Pancreas (tissue), 10 donors: ENCODE measurements around the gene MYL2. TPM values are rescaled to one million over a fixed set of nuclear protein-coding genes. Genes with fewer than 3 reads are reported as not detected.

Experiments
- ATAC-seq, 4 donors: fragments of 200-7000 bp; cut with Tn5 transposase; one replicate each; pipeline versions ENCODE4 v1.8.0 to v1.9.1; 2020; ENCODE audit warnings: mild to moderate bottlenecking in 4 of 4, moderate library complexity in 4 of 4
- DNase-seq, 6 donors: peaks; one replicate each; pipeline ENCODE4 v3.0.0-alpha.2; 2020
- FAIRE-seq: peaks from 2 replicates; lab custom pipeline; 2012; peaks lifted over from hg19 to GRCh38; lab: Jason Lieb, UNC
- H3K27ac ChIP-seq, 4 donors: fragments of 200-600 bp; sonication (generic); 1 replicate in 3 of 4; 2 replicates in 1 of 4; pipeline versions ENCODE4 v1.5.0 to v1.8.0; 2020
- H3K27me3 ChIP-seq, 4 donors: fragments of 200-600 bp; one replicate each; pipeline ENCODE4 v1.8.0; 2021
- H3K36me3 ChIP-seq, 3 donors: fragments of 200-600 bp; sonication (generic) in 1 of 3; one replicate each; pipeline versions ENCODE4 v1.5.0 to v1.8.0; 2020 to 2021
- H3K4me1 ChIP-seq, 3 donors: fragments of 200-600 bp; one replicate each; pipeline ENCODE4 v1.8.0; 2021
- H3K4me3 ChIP-seq, 4 donors: fragments of 200-600 bp; sonication (generic) in 2 of 4; one replicate each; pipeline versions ENCODE4 v1.5.0 to v1.8.0; 2020 to 2021
- H3K9me3 ChIP-seq, 4 donors: fragments of 200-600 bp; one replicate each; pipeline ENCODE4 v1.8.0; 2021
- CTCF ChIP-seq, 4 donors: fragments of 200-600 bp; sonication (generic) in 3 of 4; IDR thresholded peaks; one replicate each; pipeline versions ENCODE4 v1.5.0 to v1.8.0; 2021; ENCODE audit warnings: antibody characterized with exemption in 4 of 4
- WGBS, 2 donors: extraction: QIAGEN DNeasy Blood & Tissue Kit; methylation state at CpG; one replicate each; pipeline ENCODE4 v1.1.7; 2013; 5-methylcytosine and 5-hydroxymethylcytosine counted together
- intact Hi-C, 3 donors: fragments of 100-400 bp; cut with DNase I; formaldehyde crosslinking; loops; one replicate each; pipeline versions ENCODE4 v1.11.1 to v1.14.2; 2022
- polyA plus RNA-seq, 2 donors: library from polyadenylated mRNA; stranded (reverse); fragments of 200-250 nt; gene quantifications; one replicate each; pipeline ENCODE4 v1.2.3, GENCODE V29; 2013
- total RNA-seq, 6 donors: library from RNA; stranded (reverse); fragmentation: NEBNext Ultra II Directional in 4 of 6; extraction: Animal tissue kit (Norgen Biotek cat#: 25700) in 4 of 6; gene quantifications; one replicate each; pipeline versions ENCODE4 v1.2.1 to v1.2.4, GENCODE V29; 2021 to 2023
- donor health status: healthy with polysubstance abuse.
- donor health status: DM: no; HTN: no; CAD: no; lungs with moderate emphysema.
- donor health status: DM: no; HTN: no; CAD: no.
- donor health status: control.
- donor health status: control.
- donor health status: Bipolar disorder and iron deficiency.
- donor health status: DM: yes; HTN: yes; CAD: no.
- donor health status: DM: no; HTN: no; CAD: no.
- donor health status: DM: no; HTN: no; CAD: no.
- donor health status: DM: yes; HTN: yes; CAD: no.

MYL2 gene
- total and polyA plus RNA-seq, 8 donors: 1.6 to 12.0 (median 7.1) TPM; not detected in 5

GRCh38 chr12:110883251-110883650 lies 37.1 kb downstream of the MYL2 start:
- no peaks in the 10 kb centered on the region for H3K9me3 ChIP-seq
- intact Hi-C loops: no loop called here
- H3K27ac ChIP-seq: no peak overlapping the region
- no peaks in the 10 kb centered on the region for H3K27me3 ChIP-seq
- ATAC-seq (no peak), FAIRE-seq (no peak), DNase-seq (no peak)
- TF ChIP-seq CTCF (IDR thresholded peaks at IDR 0.05): no peak
- 74 to 84% methylated on average over 4 of the region's 4 CpGs for WGBS, 2 donors
- H3K4me1 ChIP-seq: no peaks in the 10 kb centered on the region
- H3K4me3 ChIP-seq: no peak overlapping the region
- no peaks in the 10 kb centered on the region for H3K36me3 ChIP-seq

GRCh38 chr12:110880651-110881050 lies 39.7 kb downstream of the MYL2 start:
- DNase-seq: no peak
- H3K9me3 ChIP-seq: no peaks in the 10 kb centered on the region
- no peak for FAIRE-seq
- H3K4me3 ChIP-seq: no peak overlapping the region
- no peak for TF ChIP-seq CTCF (IDR thresholded peaks at IDR 0.05)
- H3K4me1 ChIP-seq: no peaks in the 10 kb centered on the region
- ATAC-seq: no peak
- no peaks in the 10 kb centered on the region for H3K27me3 ChIP-seq
- intact Hi-C loops: no loop called here
- H3K27ac ChIP-seq: no peak overlapping the region
- WGBS, 2 donors: 75 to 76% methylated on average over 2 of the region's 2 CpGs
- H3K36me3 ChIP-seq: no peaks in the 10 kb centered on the region

- ATAC-seq (no peak), DNase-seq (no peak), FAIRE-seq (no peak)
- intact Hi-C loops: no loop called here
- Histone ChIP-seq H3K4me3 (no peak overlapping the region), H3K9me3 (no peaks in the 10 kb centered on the region), H3K27me3 (no peaks in the 10 kb centered on the region), H3K27ac (no peak overlapping the region), H3K4me1 (no peaks in the 10 kb centered on the region), H3K36me3 (no peaks in the 10 kb centered on the region)
- no peak for TF ChIP-seq CTCF (IDR thresholded peaks at IDR 0.05)
These were observed 45.6 kb downstream of the MYL2 start for GRCh38 chr12:110874781-110875180.

GRCh38 chr12:110874351-110874750 lies 46.0 kb downstream of the MYL2 start:
- no peak for FAIRE-seq
- 65 to 69% methylated on average over 2 of the region's 2 CpGs for WGBS, 2 donors
- TF ChIP-seq CTCF (IDR thresholded peaks at IDR 0.05): no peak

GRCh38 chr12:110872100-110872499 lies 48.3 kb downstream of the MYL2 start:
- Histone ChIP-seq H3K36me3 (no peaks in the 10 kb centered on the region), H3K9me3 (no peaks in the 10 kb centered on the region), H3K4me1 (no peaks in the 10 kb centered on the region), H3K4me3 (no peak overlapping the region), H3K27ac (no peak overlapping the region), H3K27me3 (no peaks in the 10 kb centered on the region)
- TF ChIP-seq CTCF (IDR thresholded peaks at IDR 0.05): no peak
- 47 to 64% methylated on average over 4 of the region's 4 CpGs for WGBS, 2 donors
- DNase-seq: no peak
- FAIRE-seq: no peak
- intact Hi-C loops: no loop called here
- ATAC-seq: no peak

More at GRCh38 chr12:110874351-110874750, 46.0 kb downstream of the MYL2 start:
- intact Hi-C loops: no loop called here
- ATAC-seq: no peak
- Histone ChIP-seq H3K9me3 (no peaks in the 10 kb centered on the region), H3K36me3 (no peaks in the 10 kb centered on the region), H3K4me3 (no peak overlapping the region), H3K27ac (no peak overlapping the region), H3K4me1 (no peaks in the 10 kb centered on the region), H3K27me3 (no peaks in the 10 kb centered on the region)
- DNase-seq: no peak
